Effector CD8-positive, alpha-beta T cell (primary cell): ENCODE measurements around the gene FAIM2.

Source experiments
- DNase-seq: peaks from one replicate; lab custom pipeline; 2025; lab: John Stamatoyannopoulos, UW

FAIM2 gene

GRCh38 chr12:49894751-49895148, 8.9 kb downstream of the FAIM2 start:
- no peak for DNase-seq

GRCh38 chr12:49893753-49894750, 9.6 kb downstream of the FAIM2 start:
- DNase-seq, result no peak

- DNase-seq, result no peak
Observed at GRCh38 chr12:49892732-49893317, 10.9 kb downstream of the FAIM2 start.

- no peak for DNase-seq
Observed at GRCh38 chr12:49892084-49892731, 11.5 kb downstream of the FAIM2 start.

GRCh38 chr12:49891476-49891875, 12.2 kb downstream of the FAIM2 start:
- DNase-seq, result no peak

- no peak for DNase-seq
Observed at GRCh38 chr12:49891012-49891411, 12.7 kb downstream of the FAIM2 start.

- DNase-seq, result no peak
Observed at GRCh38 chr12:49890096-49890461, 13.6 kb downstream of the FAIM2 start.

GRCh38 chr12:49889361-49890095, 14.2 kb downstream of the FAIM2 start:
- DNase-seq, result no peak

GRCh38 chr12:49888461-49889151, 15.1 kb downstream of the FAIM2 start:
- DNase-seq, result no peak

- no peak for DNase-seq
Observed at GRCh38 chr12:49887536-49888401, 15.9 kb downstream of the FAIM2 start.

- DNase-seq, result no peak
Observed at GRCh38 chr12:49887091-49887490, 16.6 kb downstream of the FAIM2 start.

- no peak for DNase-seq
Observed at GRCh38 chr12:49885663-49886461, 17.8 kb downstream of the FAIM2 start.

GRCh38 chr12:49885118-49885517, 18.6 kb downstream of the FAIM2 start:
- no peak for DNase-seq

- no peak for DNase-seq
Observed at GRCh38 chr12:49882851-49883464, 20.7 kb downstream of the FAIM2 start.

- DNase-seq, result no peak
Observed at GRCh38 chr12:49882248-49882850, 21.4 kb downstream of the FAIM2 start.

- DNase-seq, result no peak
Observed at GRCh38 chr12:49881415-49882247, 22.1 kb downstream of the FAIM2 start.

- no peak for DNase-seq
Observed at GRCh38 chr12:49880756-49881414, 22.8 kb downstream of the FAIM2 start.
